Loucy (cell line): Measurements from ENCODE around the gene ID3.

ENCODE experiments used
- CTCF ChIP-seq: fragments of 200-600 bp; sonication (generic); conservative IDR thresholded peaks from 2 replicates; pipeline ENCODE4 v1.5.1; 2014; ENCODE audit warnings: mild to moderate bottlenecking, antibody characterized with exemption, low read length
- EZH2phosphoT487 ChIP-seq: fragments of 200-600 bp; IDR thresholded peaks from 2 replicates; pipeline ENCODE4 v1.6.1; 2018; ENCODE audit warnings: antibody characterized with exemption, mild to moderate bottlenecking, moderate library complexity, borderline replicate concordance

DNA sequence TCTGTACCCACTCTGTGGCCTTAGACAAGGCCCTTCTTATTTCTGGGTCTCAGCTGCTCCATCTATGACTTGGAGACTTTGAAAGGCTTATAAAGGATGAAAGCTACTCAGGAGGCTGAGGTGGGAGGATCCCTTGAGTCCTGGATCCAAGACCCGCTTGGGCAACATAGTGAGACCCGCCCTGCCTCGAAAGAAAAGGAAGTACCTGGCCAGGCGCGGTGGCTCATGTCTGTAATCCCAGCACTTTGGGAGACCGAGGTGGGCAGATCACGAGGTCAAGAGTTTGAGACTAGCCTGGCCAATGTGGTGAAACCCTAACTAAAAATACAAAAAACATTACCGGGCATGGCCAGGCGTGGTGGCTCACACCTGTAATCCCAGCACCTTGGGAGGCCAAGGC, 13.4 kb downstream of the ID3 start:
- no peak for TF ChIP-seq CTCF
- no peak for TF ChIP-seq EZH2phosphoT487
